Anterior cingulate cortex (tissue), 58 donors: ENCODE results near the gene BICC1.
"Not testable (repeated sequence)": the region's sequence is repeated elsewhere in the genome, so short reads cannot be mapped to it uniquely, and the experiment has no call there.

Source experiments
- DNase-seq, 58 donors: peaks; one replicate each; lab custom pipeline; 2025; lab: John Stamatoyannopoulos, UW

Gene BICC1

GRCh38 chr10:58590924-58591323 is 78.3 kb downstream of the BICC1 start:
- DNase-seq: no peak

GRCh38 chr10:58593008-58593407 is 80.3 kb downstream of the BICC1 start:
- DNase-seq: no peak

- DNase-seq: not testable (repeated sequence)
Measured at GRCh38 chr10:58597211-58597610, 84.5 kb downstream of the BICC1 start.

- DNase-seq: no peak
Measured at GRCh38 chr10:58599927-58600553, 87.4 kb downstream of the BICC1 start.

GRCh38 chr10:58608351-58608750 is 95.7 kb downstream of the BICC1 start:
- no peak for DNase-seq

- DNase-seq: no peak
Measured at GRCh38 chr10:58608826-58609531, 96.3 kb downstream of the BICC1 start.

GRCh38 chr10:58609532-58610150 is 97.0 kb downstream of the BICC1 start:
- no peak for DNase-seq

GRCh38 chr10:58615237-58615935 is 102.7 kb downstream of the BICC1 start:
- DNase-seq: no peak

GRCh38 chr10:58618158-58618676 is 105.5 kb downstream of the BICC1 start:
- no peak for DNase-seq

- no peak for DNase-seq
Measured at GRCh38 chr10:58621379-58622077, 108.9 kb downstream of the BICC1 start.

- DNase-seq: no peak
Measured at GRCh38 chr10:58622246-58622645, 109.6 kb downstream of the BICC1 start.

- no peak for DNase-seq
Measured at GRCh38 chr10:58625070-58625469, 112.4 kb downstream of the BICC1 start.

GRCh38 chr10:58627392-58627791 is 114.7 kb downstream of the BICC1 start:
- DNase-seq: no peak

- DNase-seq: no peak
Measured at GRCh38 chr10:58631715-58632114, 119.0 kb downstream of the BICC1 start.

GRCh38 chr10:58632216-58632615 is 119.5 kb downstream of the BICC1 start:
- DNase-seq: no peak

- DNase-seq: no peak
Measured at GRCh38 chr10:58637352-58637751, 124.7 kb downstream of the BICC1 start.

- no peak for DNase-seq
Measured at GRCh38 chr10:58638388-58638787, 125.7 kb downstream of the BICC1 start.

- no peak for DNase-seq
Measured at GRCh38 chr10:58641095-58641531, 128.4 kb downstream of the BICC1 start.

GRCh38 chr10:58641708-58642107 is 129.0 kb downstream of the BICC1 start:
- no peak for DNase-seq

- no peak for DNase-seq
Measured at GRCh38 chr10:58642283-58642682, 129.6 kb downstream of the BICC1 start.
